Measurements from ENCODE around the gene XXYLT1. TPM values are rescaled to one million over a fixed set of nuclear protein-coding genes. Genes with fewer than 3 reads are reported as not detected.

XXYLT1 gene
- total and polyA plus RNA-seq, 8 donors: 1.8 to 5.0 (median 2.6) TPM

DNA sequence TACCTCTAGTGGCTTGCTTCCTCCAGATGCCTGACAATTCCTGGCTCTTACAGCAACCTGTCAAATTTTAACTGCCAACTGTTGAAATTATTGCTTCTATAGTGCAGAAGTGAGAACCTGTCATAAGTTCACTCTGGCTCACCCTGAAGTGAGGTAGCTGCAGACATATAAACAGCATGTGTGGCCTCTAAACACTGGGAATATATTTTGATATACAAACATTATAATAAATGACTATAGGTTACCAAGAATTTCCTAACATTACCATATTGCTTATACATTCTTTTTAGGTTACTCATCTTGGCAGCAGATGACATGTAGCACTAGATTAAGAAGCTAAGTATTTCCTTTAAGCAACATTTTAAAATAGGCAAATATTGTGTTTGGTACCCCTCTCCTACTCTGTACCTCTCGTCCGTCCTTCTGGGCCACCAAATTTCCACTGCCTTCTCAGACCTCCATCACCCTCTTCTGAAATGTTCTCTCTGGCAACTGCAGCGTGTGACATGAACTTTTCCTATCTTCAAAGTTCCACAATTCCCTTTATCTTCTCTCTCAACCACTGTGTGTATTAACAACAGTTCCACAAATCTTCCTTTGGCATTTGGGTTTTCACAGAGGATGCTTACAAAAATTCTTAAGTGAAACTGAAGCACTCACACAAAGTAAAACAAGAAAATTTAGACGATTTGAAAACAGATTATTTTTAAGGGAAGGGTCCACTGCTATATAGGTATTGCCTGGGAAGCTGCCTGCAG is 15.3 kb upstream of the XXYLT1 start:
- Histone ChIP-seq H3K36me3 (peaks cover 0 to 14% (median under 1%) of the 10 kb centered on the region in 3 donors), H3K4me3 (no peak overlapping the region), H3K4me1 (peaks cover 0 to 5% (median 3%) of the 10 kb centered on the region in 3 donors), H3K9me3 (no peaks in the 10 kb centered on the region), H3K27ac (no peak overlapping the region), H3K27me3 (no peaks in the 10 kb centered on the region)
- FAIRE-seq: no peak
- 51 to 53% methylated on average over 4 of the region's 4 CpGs for WGBS, 2 donors
- intact Hi-C loops (cut with DNase I): no loop called here
- no peak for ATAC-seq
- no peak for DNase-seq
- no peak for TF ChIP-seq CTCF (IDR thresholded peaks at IDR 0.05)

GRCh38 chr3:195285372-195285771 is 14.4 kb upstream of the XXYLT1 start:
- intact Hi-C loops (cut with DNase I): no loop called here
- no peak for TF ChIP-seq CTCF (IDR thresholded peaks at IDR 0.05)
- FAIRE-seq: no peak
- DNase-seq: no peak
- H3K27ac ChIP-seq: no peak overlapping the region
- no peak for ATAC-seq
- H3K36me3 ChIP-seq: peaks cover 0 to 14% (median 0%) of the 10 kb centered on the region in 3 donors
- whole genome bisulfite sequencing, 2 donors: 77 to 81% methylated on average over 3 of the region's 3 CpGs
- no peak overlapping the region for H3K4me3 ChIP-seq
- no peaks in the 10 kb centered on the region for H3K9me3 ChIP-seq
- peaks cover 0 to 5% (median 3%) of the 10 kb centered on the region in 3 donors for H3K4me1 ChIP-seq
- no peaks in the 10 kb centered on the region for H3K27me3 ChIP-seq

DNA sequence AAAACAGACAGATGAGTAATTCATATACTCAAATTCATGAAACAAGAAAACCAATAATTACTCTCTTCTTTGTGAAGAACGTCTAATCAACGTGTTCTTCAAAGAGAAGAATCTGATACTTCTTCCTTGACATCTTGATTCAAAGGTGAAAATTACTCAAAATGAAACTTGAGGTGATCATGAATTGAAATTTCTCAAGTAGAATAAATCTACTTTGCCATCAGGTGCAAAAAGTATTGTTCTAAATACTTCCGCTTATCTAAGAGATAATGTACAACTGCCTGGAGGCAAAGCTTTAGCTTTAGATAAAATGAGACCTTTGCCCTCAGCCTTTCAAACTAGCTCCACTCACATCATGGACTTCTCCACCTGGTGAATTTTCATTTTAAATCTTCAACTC is 13.9 kb upstream of the XXYLT1 start:
- intact Hi-C loops (cut with DNase I): no loop called here
- no peaks in the 10 kb centered on the region for H3K9me3 ChIP-seq
- no peaks in the 10 kb centered on the region for H3K27me3 ChIP-seq
- peaks cover 0 to 14% (median 0%) of the 10 kb centered on the region in 3 donors for H3K36me3 ChIP-seq
- peak in 1 of 4 donors; percentile 77 for ATAC-seq
- no peak for DNase-seq
- peaks cover 0 to 5% (median 3%) of the 10 kb centered on the region in 3 donors for H3K4me1 ChIP-seq
- no peak overlapping the region for H3K27ac ChIP-seq
- no peak for TF ChIP-seq CTCF (IDR thresholded peaks at IDR 0.05)
- peak; percentile 72 for FAIRE-seq
- no peak overlapping the region for H3K4me3 ChIP-seq
- WGBS, 2 donors: 38 to 42% methylated on average over 3 of the region's 3 CpGs

GRCh38 chr3:195282961-195283360 is 12.0 kb upstream of the XXYLT1 start:
- H3K4me1 ChIP-seq: peaks cover 0 to 5% (median 3%) of the 10 kb centered on the region in 3 donors
- peak in 3 of 4 donors; percentile 44 to 61 (median 44) for ATAC-seq
- no peak overlapping the region for H3K27ac ChIP-seq
- H3K27me3 ChIP-seq: no peaks in the 10 kb centered on the region
- WGBS, 2 donors: 37 to 52% methylated on average over 8 of the region's 8 CpGs
- H3K9me3 ChIP-seq: no peaks in the 10 kb centered on the region
- no peak for TF ChIP-seq CTCF (IDR thresholded peaks at IDR 0.05)
- peaks cover 0 to under 1% (median 0%) of the 10 kb centered on the region in 3 donors for H3K36me3 ChIP-seq
- FAIRE-seq: no peak
- no peak for DNase-seq
- H3K4me3 ChIP-seq: no peak overlapping the region
- intact Hi-C loops (cut with DNase I): no loop called here

Measured in pancreas (tissue), 10 donors.